Caki2 (cell line): ENCODE measurements around the gene JAK2. TPM values are rescaled to one million over a fixed set of nuclear protein-coding genes. Genes with fewer than 3 reads are reported as not detected.
A peak's percentile ranks its signal among the peaks of the same experiment; 100 is the strongest.
"Not testable (repeated sequence)": the region's sequence is repeated elsewhere in the genome, so short reads cannot be mapped to it uniquely, and the experiment has no call there.

Experiments
- DNase-seq: peaks from one replicate; pipeline ENCODE4 v3.0.0-alpha.2; 2015; ENCODE audit warnings: low read depth
- in situ Hi-C: cut with HindIII; loops from 2 replicates; pipeline ENCODE4 v1.10.0; 2016; ENCODE audit warnings: low sequenced_read_pairs, low pct_unique_long_range_greater_than_20kb, mixed read lengths
- total RNA-seq: library from RNA; depleted of rRNA; stranded (reverse); fragments of >200 nt; shearing (Covaris generic); gene quantifications from 2 replicates; pipeline ENCODE4 v1.2.3, GENCODE V29; 2014; ENCODE audit warnings: low replicate concordance; rRNA removed

The JAK2 gene
- 0.93 and 1.1 TPM in 2 replicates for total RNA-seq

DNA sequence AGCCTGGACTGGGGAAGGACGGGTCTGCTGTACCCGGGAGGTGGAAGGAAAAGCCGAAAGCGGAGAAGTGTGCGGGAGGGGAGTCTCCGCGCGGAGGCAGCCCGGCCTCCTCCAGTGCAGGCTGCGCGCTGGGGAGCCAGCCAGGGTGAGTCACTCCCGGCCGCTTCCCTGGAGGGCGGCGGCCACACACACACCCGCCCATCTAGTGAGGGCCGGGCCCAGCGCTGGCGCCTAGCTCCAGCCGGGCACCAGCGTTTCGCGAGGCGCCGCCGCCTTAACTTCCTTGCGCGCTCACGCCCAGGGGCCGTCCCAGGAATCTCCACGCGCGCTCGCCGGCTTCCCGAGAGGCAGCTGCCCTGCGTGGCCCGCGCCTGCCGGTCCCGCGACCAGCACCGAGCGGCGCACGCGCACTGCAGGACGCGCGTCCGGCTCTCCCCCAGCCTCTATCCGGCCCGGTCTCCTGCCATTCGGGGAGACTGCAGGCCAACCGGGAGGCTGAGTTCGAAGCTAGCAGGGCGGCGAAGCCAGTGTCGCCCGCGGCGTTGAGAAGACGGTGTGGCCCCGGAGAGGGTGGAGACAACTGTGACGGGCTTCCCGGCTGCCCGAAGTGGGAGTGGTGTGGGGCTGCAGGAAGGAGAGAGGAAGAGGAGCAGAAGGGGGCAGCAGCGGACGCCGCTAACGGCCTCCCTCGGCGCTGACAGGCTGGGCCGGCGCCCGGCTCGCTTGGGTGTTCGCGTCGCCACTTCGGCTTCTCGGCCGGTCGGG lies at the start of gene JAK2:
Gene JAK2 (plus strand): TSS at position 652 of the 765 bp plus-strand sequence. CDS start 36,716 bp downstream, outside the sequence.
- peak; percentile 92 for DNase-seq
- in situ Hi-C loops: no loop called here

DNA sequence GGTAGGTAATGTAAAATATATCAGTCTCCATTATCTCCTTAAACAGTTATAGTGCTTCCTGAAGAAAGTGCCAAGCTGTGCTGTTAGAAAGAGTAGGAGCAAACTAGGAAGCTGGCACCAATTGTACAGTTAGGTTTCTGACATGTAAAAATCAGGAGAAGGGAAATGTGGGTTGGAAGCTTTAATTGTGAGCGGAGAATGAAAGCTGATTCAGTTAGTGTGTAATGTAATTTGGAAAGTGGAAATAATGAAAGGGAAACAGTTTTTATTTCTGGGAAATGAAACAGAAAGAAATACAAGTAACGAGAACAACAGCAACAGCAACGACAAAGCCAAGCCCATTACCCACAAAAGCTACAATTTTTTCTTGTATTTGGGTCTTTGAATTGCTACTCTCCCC lies 48.8 kb upstream of the JAK2 start:
- in situ Hi-C loops: no loop called here
- DNase-seq: no peak

DNA sequence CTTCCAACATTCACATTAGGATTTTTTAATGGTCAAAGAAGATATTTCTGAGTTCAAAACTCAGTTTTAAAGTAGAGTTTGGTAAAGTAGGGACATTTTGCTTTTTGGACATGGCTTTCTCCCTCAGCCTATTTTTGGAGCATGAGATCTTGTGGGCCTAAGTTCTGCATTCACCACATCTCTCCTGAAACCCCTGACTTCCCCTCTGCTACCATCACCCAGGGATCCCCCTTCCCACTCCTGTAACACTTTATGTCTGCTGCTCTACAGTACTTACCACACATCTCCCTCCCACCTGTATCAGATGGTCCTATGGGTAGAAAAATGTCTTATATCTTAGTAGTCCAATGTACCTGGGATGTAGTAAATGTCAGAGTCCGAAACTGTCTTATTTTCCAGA lies 48.2 kb upstream of the JAK2 start:
- in situ Hi-C loops: no loop called here
- no peak for DNase-seq

DNA sequence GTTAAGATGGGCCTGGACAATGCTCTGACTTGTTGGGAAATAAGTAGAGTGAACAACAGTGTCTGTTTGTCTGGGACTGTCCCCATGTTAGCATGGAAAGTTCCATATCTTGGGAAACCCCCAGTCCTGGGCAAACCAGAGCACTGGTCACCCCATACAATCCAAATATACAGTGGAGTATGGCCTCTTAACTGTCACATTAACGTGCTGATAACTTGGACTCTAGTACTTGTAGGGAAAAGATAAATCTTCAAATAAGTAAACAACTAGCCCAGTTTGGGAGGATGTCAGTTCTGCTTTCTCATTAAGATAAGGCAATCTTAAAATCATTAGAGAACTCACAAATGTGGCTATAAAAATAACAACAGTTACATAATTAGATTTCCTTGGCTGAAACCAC lies 47.6 kb upstream of the JAK2 start:
- DNase-seq: no peak
- in situ Hi-C loops: no loop called here

DNA sequence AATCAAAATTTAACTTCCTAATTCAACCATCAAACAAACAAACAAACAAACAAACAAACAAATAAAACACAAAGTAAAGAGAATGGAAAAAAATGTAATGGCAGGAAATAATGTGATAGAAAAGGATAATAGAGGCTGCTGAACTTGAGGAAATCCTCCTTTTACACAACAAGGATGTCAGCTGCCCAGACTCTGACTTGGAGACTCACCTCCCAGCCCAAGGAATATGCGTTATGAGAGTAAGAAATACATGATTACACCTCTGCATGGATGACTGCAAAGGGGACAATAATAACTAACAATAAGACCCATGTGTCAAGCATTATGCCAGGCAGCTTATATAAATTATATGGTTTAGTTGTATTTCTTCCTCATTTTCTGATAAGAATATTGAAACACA lies 46.6 kb upstream of the JAK2 start:
- in situ Hi-C loops: no loop called here
- no peak for DNase-seq

DNA sequence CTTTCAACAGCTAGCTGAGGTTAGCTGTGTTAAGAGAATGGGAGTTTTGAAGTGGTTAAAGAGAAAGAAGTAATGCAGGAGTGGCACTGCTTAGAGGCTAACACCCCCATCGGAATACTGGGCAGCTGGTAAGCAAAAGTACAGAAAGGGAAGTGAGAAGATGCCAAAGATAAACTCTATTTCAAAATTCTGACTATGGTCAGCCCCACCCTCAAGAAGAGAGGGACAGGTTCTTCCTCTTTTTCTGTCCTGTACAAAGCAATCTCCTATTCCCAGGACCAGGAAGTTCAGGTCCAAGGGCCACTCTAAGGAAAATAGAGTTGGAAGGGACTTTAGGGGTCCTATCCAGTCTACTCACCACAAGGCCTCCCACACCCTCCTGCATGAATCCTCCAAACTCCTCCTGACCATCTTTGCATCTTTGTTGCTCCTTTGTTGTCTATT lies 45.9 kb upstream of the JAK2 start:
- no peak for DNase-seq
- in situ Hi-C loops: no loop called here

DNA sequence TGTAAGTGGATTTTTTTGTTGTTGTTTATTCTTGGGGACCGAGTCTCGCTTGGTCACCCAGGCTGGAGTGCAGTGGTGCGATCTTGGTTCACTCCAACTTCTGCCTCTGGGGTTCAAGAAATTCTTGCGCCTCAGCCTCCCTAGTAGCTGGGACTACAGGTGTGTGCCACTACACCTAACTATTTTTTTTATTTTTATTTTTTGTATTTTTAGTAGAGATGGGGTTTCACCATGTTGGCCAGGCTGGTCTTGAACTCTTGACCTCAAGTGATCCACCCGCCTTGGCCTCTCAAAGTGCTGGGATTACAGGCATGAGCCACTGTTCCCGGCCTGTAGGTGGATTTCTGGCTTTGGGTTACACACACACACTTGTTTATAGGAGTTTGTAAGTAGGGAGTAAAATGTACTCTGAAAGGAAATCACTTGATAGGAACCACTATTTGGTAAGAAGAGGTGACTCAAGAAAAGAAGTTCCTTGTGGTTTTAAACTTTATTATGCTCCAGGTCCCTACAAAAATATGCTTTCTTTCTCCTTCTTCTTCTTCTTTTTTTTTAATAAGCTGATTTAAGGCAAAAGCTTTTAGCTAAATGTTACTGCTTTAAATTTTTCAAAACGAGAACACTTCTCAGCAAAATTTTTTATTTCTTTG lies 42.9 kb upstream of the JAK2 start:
- in situ Hi-C loops, DNase-seq: not testable (repeated sequence)

DNA sequence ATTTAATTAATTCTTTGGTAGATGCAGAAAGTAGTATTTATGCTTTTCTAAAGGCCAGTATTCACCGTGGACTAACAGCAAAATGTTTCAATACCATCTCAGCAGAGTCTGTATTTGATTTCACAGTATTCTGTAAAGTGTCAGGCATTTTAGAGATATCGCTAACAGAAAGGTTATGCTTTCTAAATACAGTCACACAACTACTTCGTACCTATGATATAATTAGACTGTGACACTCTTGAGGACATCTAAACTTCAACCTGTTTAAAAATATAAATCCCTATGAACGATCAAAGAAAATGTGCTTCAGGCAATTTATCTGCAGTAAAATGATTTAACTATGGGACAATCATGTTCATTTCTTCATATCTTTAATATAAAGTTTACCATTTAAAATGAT lies 41.7 kb upstream of the JAK2 start:
- in situ Hi-C loops: no loop called here
- no peak for DNase-seq

DNA sequence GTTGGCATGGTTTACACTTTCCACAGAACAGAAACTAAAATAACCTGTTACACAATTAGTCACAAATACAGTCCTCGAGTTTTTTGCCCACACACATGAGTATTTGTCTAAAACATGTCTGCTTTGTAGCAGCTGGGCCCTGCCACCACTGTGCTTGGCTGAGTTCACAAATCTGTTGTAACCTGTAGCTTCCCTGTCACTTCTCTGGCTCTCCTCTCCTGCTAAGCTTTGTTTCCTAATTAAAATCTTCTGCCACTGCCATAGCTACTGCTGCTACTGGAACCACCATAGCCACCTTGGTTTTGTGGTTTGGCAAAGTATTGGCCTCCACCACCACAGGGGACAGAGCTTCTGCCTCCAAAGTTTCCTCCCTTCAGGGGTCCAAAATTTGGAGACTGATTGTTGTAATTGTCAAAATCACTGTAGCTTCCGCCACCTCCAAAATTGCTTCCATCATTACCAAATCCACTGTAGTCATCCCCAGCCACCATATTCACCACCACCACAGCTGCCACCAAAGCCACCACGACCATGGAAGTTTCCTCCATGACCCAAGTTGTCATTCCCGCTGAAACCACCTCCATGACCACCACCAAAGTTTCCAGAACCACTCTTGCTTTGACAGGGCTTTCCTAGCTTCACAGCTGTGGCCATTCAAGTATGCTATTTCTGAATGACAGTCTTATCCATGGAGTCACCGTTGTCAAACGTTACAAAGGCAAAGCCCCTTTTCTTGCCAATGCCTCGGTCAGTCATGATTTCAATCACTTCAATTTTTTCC lies 40.5 kb upstream of the JAK2 start:
- in situ Hi-C loops: not testable (repeated sequence)

DNA sequence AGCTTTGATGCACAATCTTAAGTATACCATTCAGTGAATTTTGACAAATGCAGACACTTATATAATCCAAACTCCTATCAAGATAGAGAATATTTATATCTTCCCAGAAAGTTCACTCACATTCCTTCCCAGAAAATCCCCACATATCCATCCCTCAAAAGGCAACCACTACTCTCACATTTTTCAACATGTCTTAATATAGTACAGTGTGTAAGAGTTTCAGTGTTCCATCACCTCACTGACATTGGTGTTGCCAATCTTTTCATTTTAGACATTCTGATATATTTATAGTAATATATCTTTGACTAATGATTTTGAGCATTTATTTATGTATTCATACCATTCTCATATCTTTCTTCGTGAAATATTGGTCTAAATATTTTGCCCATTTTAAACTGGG lies 38.1 kb upstream of the JAK2 start:
- no peak for DNase-seq
- in situ Hi-C loops: no loop called here

More for the DNA sequence above, 40.5 kb upstream of the JAK2 start:
- not testable (repeated sequence) for DNase-seq

DNA sequence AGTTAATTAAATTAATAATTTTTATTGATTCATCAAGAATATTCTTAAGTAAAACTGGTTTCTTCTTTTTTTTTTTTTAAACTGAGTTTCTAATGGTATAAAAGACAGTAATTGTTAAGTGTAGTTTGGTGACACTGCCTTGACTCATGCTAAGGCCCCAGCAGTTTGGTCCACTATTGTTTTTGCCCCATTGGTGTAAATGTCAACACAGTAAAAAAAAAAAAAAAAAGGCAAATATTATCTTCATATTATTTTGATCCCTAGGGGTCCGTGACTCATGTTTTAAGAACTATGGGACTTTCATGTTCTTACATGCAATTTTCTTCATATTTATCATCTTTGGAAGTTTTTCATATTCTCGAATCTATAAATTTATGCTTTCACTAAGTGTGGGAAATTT lies 29.2 kb upstream of the JAK2 start:
- no peak for DNase-seq
- in situ Hi-C loops: no loop called here

DNA sequence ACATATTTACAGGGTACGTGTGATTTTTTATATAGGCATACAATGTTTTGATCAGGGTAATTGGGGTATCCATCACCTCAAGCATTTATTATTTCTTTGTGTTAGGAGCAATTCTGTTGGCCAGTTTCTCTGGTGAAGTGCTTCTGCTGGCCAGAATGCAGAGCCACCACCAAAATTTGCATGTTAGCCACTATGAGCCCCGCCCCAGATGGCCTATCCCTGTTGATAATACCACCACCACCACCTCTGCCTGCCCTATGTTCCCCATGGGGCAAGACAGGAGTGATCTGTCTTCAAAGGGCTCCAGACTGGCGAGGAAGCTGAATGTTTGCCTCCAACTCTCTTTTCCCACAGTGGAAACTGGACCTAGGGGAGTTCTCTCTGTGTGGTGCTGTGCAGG lies 26.0 kb upstream of the JAK2 start:
- in situ Hi-C loops: no loop called here
- DNase-seq: no peak

DNA sequence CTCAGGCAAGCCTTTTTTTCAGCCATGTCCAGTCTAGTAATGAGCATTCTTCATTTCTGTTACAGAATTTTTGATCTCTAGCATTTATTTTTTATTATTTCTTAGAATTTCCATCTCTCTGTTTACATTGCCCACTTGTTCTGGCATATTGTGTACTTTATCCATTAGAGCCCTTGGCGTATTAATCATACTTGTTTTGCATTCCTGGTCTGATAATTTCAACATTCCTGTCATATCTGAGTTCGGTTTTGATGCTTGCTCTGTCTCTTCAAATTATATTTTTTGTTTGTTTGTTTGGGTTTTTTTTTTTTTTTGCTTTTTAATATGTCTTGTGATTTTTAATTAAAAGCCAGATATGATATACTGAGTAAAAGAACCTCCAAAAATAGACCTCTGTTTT lies 23.0 kb upstream of the JAK2 start:
- in situ Hi-C loops: no loop called here

DNA sequence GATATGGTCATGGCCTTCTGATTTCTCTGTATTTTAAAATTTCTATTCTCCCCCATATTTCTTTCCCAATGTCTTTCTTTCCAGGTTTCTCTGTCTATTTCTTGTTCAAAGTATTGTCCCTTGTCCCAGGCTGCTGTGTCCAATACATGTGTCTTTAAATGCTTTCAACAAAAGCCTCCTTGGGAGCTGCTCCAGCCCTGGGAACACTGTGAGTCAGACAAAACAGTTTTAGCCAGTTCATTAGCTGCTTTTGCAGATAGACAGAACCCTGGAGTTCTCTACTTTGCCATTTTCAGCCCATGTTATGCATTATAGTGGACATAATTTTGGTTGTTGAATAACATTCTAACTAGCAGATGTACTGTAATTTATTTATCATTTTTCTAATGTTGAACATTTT lies 20.5 kb upstream of the JAK2 start:
- in situ Hi-C loops: no loop called here
- DNase-seq: no peak

More for the DNA sequence above, 23.0 kb upstream of the JAK2 start:
- DNase-seq: no peak

DNA sequence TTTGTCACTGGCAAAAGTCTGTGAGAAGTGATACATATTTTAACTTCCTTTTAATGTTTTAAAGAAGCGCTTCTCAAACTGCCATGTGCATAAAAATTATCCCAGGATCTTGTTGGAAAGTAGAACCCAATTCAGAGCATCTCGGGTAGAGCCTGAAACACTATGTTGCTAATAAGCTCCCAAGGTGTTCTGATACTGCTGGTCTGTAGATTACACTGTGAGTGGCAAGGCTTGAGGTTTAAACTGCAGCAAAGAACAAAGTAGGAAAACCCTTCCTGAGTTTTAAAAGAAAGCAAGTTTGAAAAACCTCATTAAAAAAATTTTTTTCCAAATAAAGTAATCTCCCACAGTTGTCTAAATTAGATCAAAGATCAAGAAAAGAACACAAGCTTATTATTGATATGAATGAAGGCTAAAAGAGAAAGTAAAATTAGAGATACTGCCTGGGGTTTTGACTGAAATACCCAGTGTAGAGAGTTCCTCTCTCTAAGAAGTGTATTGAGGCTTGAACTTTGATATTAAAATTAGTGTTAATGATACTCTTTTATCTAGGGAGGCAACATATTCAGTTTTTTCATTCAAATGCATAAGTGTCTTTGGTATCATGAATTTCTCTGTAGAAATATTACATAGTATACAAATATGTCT lies 19.8 kb upstream of the JAK2 start:
- in situ Hi-C loops: no loop called here

DNA sequence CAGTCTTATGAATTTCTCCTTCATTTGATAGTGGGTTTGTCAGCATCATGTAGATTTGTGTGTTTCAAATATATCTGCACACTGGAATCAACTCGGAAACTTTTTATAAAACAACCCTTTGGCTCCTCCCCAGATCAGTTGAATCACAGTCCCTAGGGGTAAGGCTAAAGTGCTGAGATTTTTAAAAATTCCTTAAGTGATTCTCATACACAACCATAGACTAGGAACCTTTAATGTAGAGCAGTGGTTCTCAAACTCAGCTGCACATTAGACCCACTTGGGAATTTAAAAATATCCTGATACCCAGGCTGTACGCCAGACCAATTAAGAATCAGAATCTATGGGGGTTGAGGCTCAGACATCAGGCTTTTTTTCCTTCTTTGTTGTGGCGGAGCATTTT lies 17.5 kb upstream of the JAK2 start:
- DNase-seq: no peak
- in situ Hi-C loops: no loop called here

More for the DNA sequence above, 19.8 kb upstream of the JAK2 start:
- no peak for DNase-seq

DNA sequence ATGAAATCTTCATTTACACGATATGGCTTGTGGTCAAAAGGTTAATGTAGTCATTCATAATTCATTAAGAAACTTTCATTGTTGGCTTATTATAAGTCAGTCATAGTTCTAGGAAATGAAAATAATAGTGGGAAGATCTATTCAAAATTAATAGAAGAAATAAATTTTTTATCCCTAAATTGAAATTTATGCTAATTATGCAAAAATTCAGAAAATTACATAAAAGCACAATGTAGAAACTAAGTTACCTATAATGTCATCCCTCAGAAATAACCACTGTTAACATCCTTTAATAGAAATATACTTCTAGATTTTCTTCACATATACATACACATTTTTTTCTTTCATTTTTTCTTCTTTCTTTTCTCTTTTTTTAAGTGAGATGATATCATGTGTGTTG lies 15.9 kb upstream of the JAK2 start:
- DNase-seq: no peak
- in situ Hi-C loops: no loop called here

DNA sequence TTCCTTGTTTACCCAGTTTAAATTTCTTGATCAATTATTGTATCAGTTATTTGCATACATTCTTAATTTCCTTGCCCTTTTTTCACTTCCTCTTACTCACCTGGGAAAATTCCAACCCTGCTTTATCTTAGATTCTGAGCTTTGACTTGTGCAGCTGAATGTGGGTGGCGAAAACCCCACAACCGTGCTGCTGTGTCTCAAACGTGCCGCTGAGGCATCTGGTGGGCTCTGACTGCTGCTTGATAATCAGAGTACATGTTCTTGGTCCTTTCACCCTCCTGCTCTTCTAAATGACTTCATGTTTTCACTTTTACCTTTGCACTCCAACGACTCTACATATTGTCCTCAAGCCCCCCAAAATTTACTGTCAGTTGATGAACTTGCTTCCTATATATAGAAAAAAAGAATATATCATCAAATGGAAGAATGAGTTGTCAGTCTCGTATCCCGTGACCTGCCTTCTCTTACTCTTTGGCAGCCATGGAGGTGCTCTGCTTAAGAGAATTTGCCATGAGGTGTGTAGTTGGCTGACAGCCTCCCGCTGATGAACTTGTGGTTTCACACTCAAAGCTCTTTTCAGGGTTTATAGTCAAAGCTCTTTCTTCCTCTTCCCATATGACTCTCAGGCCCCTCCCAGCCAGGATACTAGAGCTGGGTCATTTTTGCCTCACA lies 14.0 kb upstream of the JAK2 start:
- DNase-seq: no peak
- in situ Hi-C loops: no loop called here
